Loucy (cell line): ENCODE results near the gene HYOU1.

Experiments
- CTCF ChIP-seq: fragments of 200-600 bp; sonication (generic); conservative IDR thresholded peaks from 2 replicates; pipeline ENCODE4 v1.5.1; 2014; ENCODE audit warnings: mild to moderate bottlenecking, antibody characterized with exemption, low read length
- EZH2phosphoT487 ChIP-seq: fragments of 200-600 bp; IDR thresholded peaks from 2 replicates; pipeline ENCODE4 v1.6.1; 2018; ENCODE audit warnings: antibody characterized with exemption, mild to moderate bottlenecking, moderate library complexity, borderline replicate concordance

GRCh38 chr11:119049081-119049480, 7.9 kb downstream of the HYOU1 start:
- TF ChIP-seq CTCF (no peak), EZH2phosphoT487 (no peak)
